HG03108 (cell line): ENCODE results near the gene LRRK1.

ENCODE experiments used
- ATAC-seq: cut with Tn5 transposase; IDR thresholded peaks from one replicate; pipeline ENCODE4 v1.9.1; 2021; ENCODE audit warnings: moderate library complexity; ENCODE audit not compliant: unreplicated experiment

Gene LRRK1

GRCh38 chr15:101052031-101052620 is 133.0 kb downstream of the LRRK1 start:
- ATAC-seq = no peak

- ATAC-seq = no peak
Observed at GRCh38 chr15:101052681-101053121, 133.5 kb downstream of the LRRK1 start.

- no peak for ATAC-seq
Observed at GRCh38 chr15:101053261-101053660, 134.1 kb downstream of the LRRK1 start.

GRCh38 chr15:101054116-101054515 is 135.0 kb downstream of the LRRK1 start:
- no peak for ATAC-seq

DNA sequence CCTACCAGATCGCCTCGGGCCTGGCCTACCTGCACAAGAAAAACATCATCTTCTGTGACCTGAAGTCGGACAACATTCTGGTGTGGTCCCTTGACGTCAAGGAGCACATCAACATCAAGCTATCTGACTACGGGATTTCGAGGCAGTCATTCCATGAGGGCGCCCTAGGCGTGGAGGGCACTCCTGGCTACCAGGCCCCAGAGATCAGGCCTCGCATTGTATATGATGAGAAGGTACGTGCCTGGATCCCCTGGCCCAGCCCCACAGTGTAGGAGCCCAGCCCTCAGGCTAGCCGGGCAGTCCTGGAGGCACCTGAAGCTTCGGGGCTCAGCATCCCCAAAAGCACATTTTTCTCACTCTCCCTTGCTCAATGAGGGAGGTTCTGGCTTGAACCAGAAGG is 135.8 kb downstream of the LRRK1 start:
- no peak for ATAC-seq

DNA sequence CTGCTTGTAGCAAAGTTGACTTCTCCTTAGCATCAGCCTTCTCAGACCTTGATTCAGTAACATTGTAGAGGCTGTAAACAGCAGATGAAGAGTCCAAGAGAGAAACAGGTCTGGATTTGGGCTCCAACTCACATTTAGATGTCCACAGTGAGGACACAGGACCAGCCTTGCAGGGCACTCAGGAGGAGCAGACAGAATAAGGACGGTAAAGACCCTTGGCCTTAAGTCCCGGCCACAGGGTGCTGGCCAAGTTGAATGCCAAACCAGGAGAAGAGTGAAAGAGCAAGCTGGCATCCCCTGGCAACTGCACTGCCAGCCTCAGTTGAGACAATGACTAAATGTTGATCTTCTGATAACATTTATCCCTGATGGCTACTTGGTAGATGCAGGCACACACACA is 136.3 kb downstream of the LRRK1 start:
- no peak for ATAC-seq

DNA sequence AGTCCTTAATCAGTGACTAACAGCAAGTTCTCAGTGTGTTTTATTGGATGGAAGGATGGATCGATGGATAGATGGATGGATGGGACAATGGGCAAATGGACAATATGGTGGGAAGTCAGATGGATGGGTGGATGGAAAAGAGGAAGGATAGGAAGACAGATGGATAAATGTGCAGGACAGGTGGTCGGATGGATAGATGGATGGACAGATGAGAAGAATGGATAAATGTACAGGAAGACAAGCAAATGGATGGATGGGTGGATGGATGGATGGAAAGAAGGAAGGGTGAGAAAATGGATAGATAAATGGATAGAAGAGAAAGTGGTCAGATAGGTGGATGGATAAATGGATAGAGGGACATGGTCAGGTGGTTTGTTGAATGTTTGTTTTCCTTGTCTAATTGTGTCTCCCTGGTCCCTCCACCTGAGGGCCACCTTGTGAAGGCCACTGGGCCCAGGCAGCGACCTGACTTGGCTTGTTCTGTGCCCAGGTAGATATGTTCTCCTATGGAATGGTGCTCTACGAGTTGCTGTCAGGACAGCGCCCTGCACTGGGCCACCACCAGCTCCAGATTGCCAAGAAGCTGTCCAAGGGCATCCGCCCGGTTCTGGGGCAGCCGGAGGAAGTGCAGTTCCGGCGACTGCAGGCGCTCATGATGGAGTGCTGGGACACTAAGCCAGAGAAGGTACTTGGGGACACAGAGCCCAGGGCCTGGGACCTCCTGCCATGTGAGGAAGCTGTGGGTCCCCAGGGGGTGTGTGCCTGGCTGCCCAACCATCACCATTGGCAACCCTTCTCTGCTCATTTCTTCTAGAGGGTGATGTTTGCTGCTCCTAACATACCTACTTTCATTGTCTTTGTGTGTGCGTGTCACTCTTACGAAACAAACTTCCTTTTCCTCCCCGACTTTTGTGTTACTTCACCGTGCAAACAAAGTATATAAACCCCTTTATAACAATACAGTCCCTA is 137.5 kb downstream of the LRRK1 start:
- ATAC-seq = no peak

DNA sequence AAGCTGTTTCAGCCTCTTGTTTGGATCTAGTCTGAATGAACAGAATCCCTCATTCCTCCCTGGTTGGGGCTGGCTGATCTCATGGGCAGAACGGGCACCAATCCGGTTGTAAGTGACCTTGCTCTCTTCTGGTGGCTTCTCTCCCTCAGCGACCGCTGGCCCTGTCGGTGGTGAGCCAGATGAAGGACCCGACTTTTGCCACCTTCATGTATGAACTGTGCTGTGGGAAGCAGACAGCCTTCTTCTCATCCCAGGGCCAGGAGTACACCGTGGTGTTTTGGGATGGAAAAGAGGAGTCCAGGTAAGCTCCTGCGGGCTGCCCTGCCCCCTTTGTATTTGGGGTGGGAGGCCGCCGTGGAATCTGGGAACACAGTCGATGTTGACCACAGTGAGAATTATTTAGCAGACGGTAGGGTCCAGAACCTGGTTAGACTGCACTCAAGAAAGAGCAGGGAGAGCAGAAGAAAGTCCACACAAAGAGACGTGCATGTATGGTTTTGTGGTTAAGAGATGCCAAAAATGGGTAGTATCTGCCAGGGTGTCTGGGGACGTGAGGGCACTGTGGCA is 138.8 kb downstream of the LRRK1 start:
- no peak for ATAC-seq

DNA sequence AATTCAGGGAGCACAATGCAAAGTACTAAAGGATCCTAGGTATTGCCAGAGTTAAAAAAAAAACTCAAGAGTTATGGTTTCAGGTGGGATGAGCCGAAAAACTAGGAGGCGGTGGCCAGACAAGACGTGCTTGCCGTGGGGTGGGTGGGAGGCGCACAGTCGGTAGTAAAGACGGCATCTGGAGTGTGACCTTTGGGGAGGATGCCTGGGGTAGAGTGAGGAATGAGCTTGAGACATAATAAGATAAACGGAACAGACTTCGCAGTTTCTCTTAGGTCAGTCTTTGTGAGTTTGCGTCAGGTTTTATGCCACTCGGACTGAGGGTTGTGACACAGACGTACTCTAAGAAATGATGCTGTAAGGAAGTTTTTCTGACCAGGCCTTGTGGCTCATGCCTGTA is 139.6 kb downstream of the LRRK1 start:
- ATAC-seq = no peak

DNA sequence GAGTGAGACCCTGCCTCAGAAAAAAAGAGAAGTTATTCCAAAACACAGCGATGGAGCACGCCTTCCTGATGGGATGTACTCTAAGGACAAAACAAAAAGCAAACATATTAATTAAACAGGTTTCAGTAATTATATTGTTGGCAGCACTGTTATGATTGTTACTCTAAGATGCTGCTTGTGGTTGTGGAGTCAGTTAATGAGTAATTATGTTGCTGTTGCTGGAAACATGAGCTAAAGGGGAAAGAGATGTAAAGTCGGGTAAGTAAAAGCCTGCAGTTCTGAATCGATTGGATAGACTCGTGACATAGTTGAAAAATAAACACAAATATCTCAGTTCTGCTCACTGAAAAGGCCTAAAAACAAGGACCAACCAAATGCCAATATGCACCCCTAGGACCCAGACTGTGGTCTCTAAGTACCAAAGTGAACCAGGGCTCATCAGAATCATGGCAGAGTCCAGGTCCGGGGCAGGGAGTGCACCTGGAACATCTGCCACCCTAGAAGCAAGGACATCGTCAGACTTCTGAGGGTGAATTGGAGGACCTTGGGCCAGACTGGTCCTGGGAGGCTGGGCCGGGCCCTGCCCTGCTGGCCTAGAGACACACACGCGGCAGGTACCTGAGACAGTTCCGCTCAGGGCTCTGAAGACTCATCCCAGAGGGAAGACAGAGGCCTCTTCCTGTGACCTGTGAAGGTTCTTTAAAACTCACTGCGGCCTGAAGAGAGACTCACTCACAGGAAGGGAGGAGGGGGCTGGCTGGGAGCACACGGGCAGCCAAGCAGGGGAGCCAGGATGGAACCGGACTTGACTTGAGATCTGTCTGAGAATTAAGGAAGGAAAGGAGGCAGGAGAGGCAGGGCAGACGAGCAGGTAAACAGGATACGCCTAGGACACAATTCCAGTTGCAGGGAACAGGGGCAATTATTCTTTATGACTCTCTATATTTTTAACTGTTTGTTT is 140.5 kb downstream of the LRRK1 start:
- no peak for ATAC-seq

DNA sequence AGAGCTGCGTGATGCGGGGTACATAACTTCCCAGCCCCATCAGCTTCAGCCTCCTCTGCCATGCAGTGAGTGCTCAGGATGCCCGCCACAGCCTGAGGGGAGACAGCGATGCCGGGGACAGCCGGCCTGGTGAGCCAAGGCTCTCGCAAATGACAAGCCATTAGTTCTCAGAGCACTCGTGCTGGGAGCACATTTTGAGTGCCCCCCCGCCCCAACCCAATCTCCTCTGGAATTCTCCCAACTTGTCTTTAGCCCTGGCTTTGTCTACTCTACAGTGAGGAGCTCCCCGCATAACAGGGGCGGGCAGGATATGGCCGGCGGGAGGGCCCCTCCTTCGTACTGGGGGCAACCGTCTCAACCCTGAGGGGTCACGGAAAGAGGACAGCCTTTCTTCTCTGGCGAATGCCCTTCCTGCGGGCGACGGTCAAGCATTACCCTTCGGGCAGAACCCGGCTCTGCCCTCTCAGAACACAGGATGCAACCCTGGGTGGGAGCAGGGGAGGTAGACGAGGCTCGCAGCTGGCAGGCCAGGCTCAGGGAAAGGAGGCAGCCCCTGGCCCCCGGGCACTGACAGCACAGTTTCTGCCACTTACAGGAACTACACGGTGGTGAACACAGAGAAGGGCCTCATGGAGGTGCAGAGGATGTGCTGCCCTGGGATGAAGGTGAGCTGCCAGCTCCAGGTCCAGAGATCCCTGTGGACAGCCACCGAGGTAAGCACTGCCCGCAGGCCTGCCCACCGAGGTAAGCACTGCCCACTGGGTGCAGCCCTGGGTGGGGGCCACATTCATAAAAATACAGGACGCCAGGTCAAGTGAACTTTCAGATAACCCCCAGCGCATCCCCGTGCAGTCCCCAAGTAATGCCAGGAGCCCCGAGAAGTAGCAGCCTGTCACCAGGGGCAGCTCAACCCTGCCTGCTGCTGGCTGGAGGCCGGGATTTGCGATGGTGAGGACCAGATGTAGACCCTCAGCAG is 141.7 kb downstream of the LRRK1 start:
- no peak for ATAC-seq

DNA sequence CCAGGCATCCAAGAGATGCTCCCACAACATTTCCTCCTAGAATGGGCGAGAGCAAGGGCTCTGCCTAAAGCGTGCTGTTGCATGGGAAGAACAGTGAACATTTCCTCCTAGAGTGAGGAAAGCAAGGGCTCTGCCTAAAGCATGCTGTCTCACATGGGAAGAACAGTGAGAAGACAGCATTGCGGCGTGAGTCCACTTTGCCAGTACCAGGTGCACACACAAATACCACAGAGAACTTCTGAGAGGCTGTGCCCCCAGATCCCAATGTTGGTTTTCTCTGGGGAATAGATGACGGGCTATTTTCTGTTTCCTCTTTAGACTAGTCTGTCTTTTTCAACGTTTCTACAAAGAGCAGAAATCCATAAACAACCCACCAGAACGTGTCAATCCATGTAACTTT is 142.9 kb downstream of the LRRK1 start:
- ATAC-seq = no peak

GRCh38 chr15:101062471-101063171 is 143.5 kb downstream of the LRRK1 start:
- peak; percentile 57 for ATAC-seq

DNA sequence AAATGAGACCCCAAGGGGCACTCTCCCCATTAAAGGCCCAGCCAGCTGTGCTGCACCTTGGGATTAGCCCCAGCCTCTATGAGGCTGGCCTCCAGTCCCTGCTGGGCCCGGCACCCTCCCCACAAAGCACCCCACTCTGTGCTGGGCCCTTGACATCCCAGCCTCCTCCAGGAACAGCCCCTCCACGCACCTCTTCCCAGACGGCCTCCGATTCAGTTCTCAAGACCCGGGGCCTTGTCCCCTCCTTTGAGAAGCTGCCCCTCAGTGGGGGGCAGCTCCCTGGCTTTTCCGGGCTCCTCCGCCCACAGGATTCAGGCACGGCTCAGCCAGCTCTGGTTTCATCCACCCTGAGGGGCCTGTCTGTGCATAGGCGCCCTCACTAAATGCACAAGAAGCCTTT is 144.1 kb downstream of the LRRK1 start:
- ATAC-seq = no peak

- ATAC-seq = no peak
Observed at GRCh38 chr15:101063891-101064794, 145.0 kb downstream of the LRRK1 start.

- no peak for ATAC-seq
Observed at GRCh38 chr15:101064795-101065569, 145.8 kb downstream of the LRRK1 start.

GRCh38 chr15:101065570-101066221 is 146.5 kb downstream of the LRRK1 start:
- ATAC-seq = no peak
